WTC11 (cell line): ENCODE data around the gene PRKCG. TPM values are rescaled to one million over a fixed set of nuclear protein-coding genes. Genes with fewer than 3 reads are reported as not detected.

ENCODE experiments used
- ATAC-seq: fragments of 200-7000 bp; cut with Tn5 transposase; 2 replicates; pipeline ENCODE4 v1.10.0; 2021; ENCODE audit warnings: mild to moderate bottlenecking, moderate library complexity
- CTCF ChIA-PET: fragments of 300-600 bp; sonication (Branson Sonifier 250); formaldehyde crosslinking; loops from one replicate; lab custom pipeline; 2021; ENCODE audit warnings: antibody characterized with exemption; lab: Charles Lee
- POLR2A ChIA-PET: fragments of 350-600 bp; sonication (Branson Sonifier 250); formaldehyde crosslinking; loops from one replicate; lab custom pipeline; 2021; ENCODE audit warnings: antibody characterized with exemption; lab: Charles Lee
- DNase-seq: peaks from one replicate; pipeline ENCODE4 v3.0.0; 2021; ENCODE audit warnings: low spot score
- H3K27ac Mint-ChIP-seq: 2 replicates; pipeline ENCODE4 v1.8.0; 2021; ENCODE audit warnings: mixed read lengths
- H3K27me3 Mint-ChIP-seq: 2 replicates; pipeline ENCODE4 v1.8.0; 2021; ENCODE audit warnings: low read depth, mild to moderate bottlenecking, moderate library complexity, mixed read lengths
- H3K36me3 Mint-ChIP-seq: 2 replicates; pipeline ENCODE4 v1.8.0; 2021; ENCODE audit warnings: mixed read lengths
- H3K4me1 Mint-ChIP-seq: 2 replicates; pipeline ENCODE4 v1.8.0; 2022; ENCODE audit warnings: mixed read lengths
- H3K4me3 Mint-ChIP-seq: 2 replicates; pipeline ENCODE4 v1.8.0; 2021; ENCODE audit warnings: mild to moderate bottlenecking, moderate library complexity, mixed read lengths
- H3K9me3 Mint-ChIP-seq: 2 replicates; pipeline ENCODE4 v1.8.0; 2021; ENCODE audit warnings: mixed read lengths
- CREB1 ChIP-seq: sonication (generic); formaldehyde crosslinking; IDR thresholded peaks from 2 replicates; pipeline ENCODE4 v1.8.0; 2023; ENCODE audit warnings: mild to moderate bottlenecking, missing genetic modification reagents
- E2F4 ChIP-seq: sonication (generic); formaldehyde crosslinking; IDR thresholded peaks from 2 replicates; pipeline ENCODE4 v1.8.1; 2022; ENCODE audit warnings: low read depth, mild to moderate bottlenecking, moderate library complexity, missing genetic modification reagents, borderline replicate concordance
- EMX1 ChIP-seq: fragments of 250-450 bp; sonication (Bioruptor Pico); IDR thresholded peaks from 2 replicates; pipeline ENCODE4 v1.8.0; 2021; ENCODE audit warnings: mild to moderate bottlenecking
- ETV6 ChIP-seq: sonication (generic); formaldehyde crosslinking; IDR thresholded peaks from 2 replicates; pipeline ENCODE4 v1.8.1; 2022; ENCODE audit warnings: mild to moderate bottlenecking, missing genetic modification reagents
- FOXK1 ChIP-seq: sonication (generic); formaldehyde crosslinking; IDR thresholded peaks from 2 replicates; pipeline ENCODE4 v1.8.0; 2022; ENCODE audit warnings: mild to moderate bottlenecking, moderate library complexity, missing genetic modification reagents
- FOXP4 ChIP-seq: sonication (generic); formaldehyde crosslinking; IDR thresholded peaks from 2 replicates; pipeline ENCODE4 v1.8.0; 2022; ENCODE audit warnings: mild to moderate bottlenecking, missing genetic modification reagents
- HMGXB4 ChIP-seq: sonication (generic); formaldehyde crosslinking; IDR thresholded peaks from 2 replicates; pipeline ENCODE4 v1.8.1; 2023; ENCODE audit warnings: mild to moderate bottlenecking, moderate library complexity, missing genetic modification reagents
- JUN ChIP-seq: sonication (generic); formaldehyde crosslinking; IDR thresholded peaks from 2 replicates; pipeline ENCODE4 v1.8.0; 2023; ENCODE audit warnings: mild to moderate bottlenecking, missing genetic modification reagents
- KAT7 ChIP-seq: sonication (generic); formaldehyde crosslinking; IDR thresholded peaks from 2 replicates; pipeline ENCODE4 v1.8.1; 2023; ENCODE audit warnings: missing genetic modification reagents, mild to moderate bottlenecking, borderline replicate concordance
- NR2C2 ChIP-seq: sonication (generic); formaldehyde crosslinking; IDR thresholded peaks from 2 replicates; pipeline ENCODE4 v1.8.0; 2022; ENCODE audit warnings: mild to moderate bottlenecking, missing genetic modification reagents
- NR3C1 ChIP-seq: sonication (generic); formaldehyde crosslinking; conservative IDR thresholded peaks from 2 replicates; pipeline ENCODE4 v1.8.1; 2023; ENCODE audit warnings: low read depth, mild to moderate bottlenecking, missing genetic modification reagents
- OVOL2 ChIP-seq: fragments of 250-450 bp; sonication (Bioruptor Pico); IDR thresholded peaks from 2 replicates; pipeline ENCODE4 v1.9.0; 2021; ENCODE audit warnings: mild to moderate bottlenecking, borderline replicate concordance
- PRRX2 ChIP-seq: fragments of 250-450 bp; sonication (Bioruptor Pico); IDR thresholded peaks from 2 replicates; pipeline ENCODE4 v1.8.0; 2021; ENCODE audit warnings: mild to moderate bottlenecking
- RELA ChIP-seq: sonication (generic); formaldehyde crosslinking; IDR thresholded peaks from 2 replicates; pipeline ENCODE4 v1.8.1; 2022; ENCODE audit warnings: missing genetic modification reagents, mild to moderate bottlenecking, borderline replicate concordance
- SMAD4 ChIP-seq: sonication (generic); formaldehyde crosslinking; IDR thresholded peaks from 2 replicates; pipeline ENCODE4 v1.8.0; 2022; ENCODE audit warnings: mild to moderate bottlenecking, missing genetic modification reagents
- SOX15 ChIP-seq: fragments of 250-450 bp; sonication (Bioruptor Pico); IDR thresholded peaks from 2 replicates; pipeline ENCODE4 v1.9.0; 2021; ENCODE audit warnings: mild to moderate bottlenecking
- TCF7 ChIP-seq: sonication (generic); formaldehyde crosslinking; IDR thresholded peaks from 2 replicates; pipeline ENCODE4 v1.8.0; 2022; ENCODE audit warnings: mild to moderate bottlenecking, low read depth, missing genetic modification reagents, moderate library complexity
- TEAD1 ChIP-seq: sonication (generic); formaldehyde crosslinking; IDR thresholded peaks from 2 replicates; pipeline ENCODE4 v1.8.0; 2022; ENCODE audit warnings: mild to moderate bottlenecking, missing genetic modification reagents
- TEAD4 ChIP-seq: sonication (generic); formaldehyde crosslinking; IDR thresholded peaks from 2 replicates; pipeline ENCODE4 v1.8.0; 2022; ENCODE audit warnings: mild to moderate bottlenecking, missing genetic modification reagents
- TP53 ChIP-seq: sonication (generic); formaldehyde crosslinking; IDR thresholded peaks from 2 replicates; pipeline ENCODE4 v1.8.1; 2023; ENCODE audit warnings: mild to moderate bottlenecking, missing genetic modification reagents
- ZNF232 ChIP-seq: sonication (generic); formaldehyde crosslinking; IDR thresholded peaks from 2 replicates; pipeline ENCODE4 v1.8.0; 2022; ENCODE audit warnings: mild to moderate bottlenecking, missing genetic modification reagents
- ZSCAN18 ChIP-seq: fragments of 250-450 bp; sonication (Bioruptor Pico); IDR thresholded peaks from 2 replicates; pipeline ENCODE4 v2.1.2; 2022; ENCODE audit warnings: mild to moderate bottlenecking, moderate library complexity
- total RNA-seq: library from RNA; stranded (reverse); gene quantifications from 3 replicates; pipeline ENCODE4 v1.2.3, GENCODE V29; 2021
- TF ChIP-seq, protein P1 (sequence below): sonication (generic); formaldehyde crosslinking; IDR thresholded peaks from 2 replicates; pipeline ENCODE4 v1.8.0; 2022; ENCODE audit warnings: mild to moderate bottlenecking, missing genetic modification reagents

Gene PRKCG
- total RNA-seq, 1 experiment from 2014 or later = 23.0 TPM

- Mint-ChIP-seq H3K4me3 (no peak overlapping the region), H3K4me1 (peaks cover 6% of the 10 kb centered on the region), H3K27ac (peak overlapping the region; percentile 7), H3K9me3 (peaks cover 7% of the 10 kb centered on the region; the same call in 1 of the 2 replicates), H3K36me3 (peaks cover 57% of the 10 kb centered on the region), H3K27me3 (no peaks in the 10 kb centered on the region)
- POLR2A ChIA-PET = interaction anchor here (1.0 to 1.5 kb wide), 3 partner anchors 14 to 20 kb away, joined by 3 to 6 read pairs (median 3); no protein-coding TSS in a partner anchor
- TF ChIP-seq E2F4 = no peak
- TF ChIP-seq FOXP4 (CRISPR knock-in tag) = 0 out of 2 replicates have a peak, but pooled peaks have one; percentile 19
- no peak for TF ChIP-seq TCF7 (CRISPR knock-in tag)
- TF ChIP-seq NR2C2 = no peak
- TF ChIP-seq, protein P1, sequence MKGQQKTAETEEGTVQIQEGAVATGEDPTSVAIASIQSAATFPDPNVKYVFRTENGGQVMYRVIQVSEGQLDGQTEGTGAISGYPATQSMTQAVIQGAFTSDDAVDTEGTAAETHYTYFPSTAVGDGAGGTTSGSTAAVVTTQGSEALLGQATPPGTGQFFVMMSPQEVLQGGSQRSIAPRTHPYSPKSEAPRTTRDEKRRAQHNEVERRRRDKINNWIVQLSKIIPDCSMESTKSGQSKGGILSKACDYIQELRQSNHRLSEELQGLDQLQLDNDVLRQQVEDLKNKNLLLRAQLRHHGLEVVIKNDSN (CRISPR knock-in tag) = peak; percentile 38; the same call in 1 of the 2 replicates
- no peak for TF ChIP-seq HMGXB4 (CRISPR knock-in tag)
- TF ChIP-seq ETV6 (CRISPR knock-in tag) = 0 out of 2 replicates have a peak, but pooled peaks have one; percentile 43
- TF ChIP-seq CREB1 = no peak
- TF ChIP-seq ZNF232 (CRISPR knock-in tag) = peak; percentile 90; the same call in 1 of the 2 replicates
- peak; percentile 69; the same call in 1 of the 2 replicates for TF ChIP-seq TEAD1 (CRISPR knock-in tag)
- peak; percentile 30; the same call in 1 of the 2 replicates for TF ChIP-seq FOXK1 (CRISPR knock-in tag)
- no peak for TF ChIP-seq NR3C1 (CRISPR knock-in tag)
- TF ChIP-seq SMAD4 (CRISPR knock-in tag) = 0 out of 2 replicates have a peak, but pooled peaks have one; percentile 19
- peak; percentile 71; the same call in 1 of the 2 replicates for TF ChIP-seq TP53 (CRISPR knock-in tag)
- no peak for TF ChIP-seq JUN (CRISPR knock-in tag)
- no peak for TF ChIP-seq ZSCAN18 (CRISPR knock-in tag)
- TF ChIP-seq TEAD4 (CRISPR knock-in tag) = 0 out of 2 replicates have a peak, but pooled peaks have one; percentile 30
- CTCF ChIA-PET = interaction anchor here (0.7 to 2.8 kb wide), 7 partner anchors 15 to 135 kb away, joined by 3 to 42 read pairs (median 4); no protein-coding TSS in a partner anchor
- ATAC-seq (peak; percentile 94), DNase-seq (peak; percentile 88)
These were observed 45.7 kb downstream of the PRKCG start for GRCh38 chr19:53927739-53928138.

- CTCF ChIA-PET = interaction anchor here (0.7 to 3.7 kb wide), 6 partner anchors 11 to 143 kb away, joined by 3 to 42 read pairs (median 6); no protein-coding TSS in a partner anchor
- H3K4me1 Mint-ChIP-seq = peaks cover 7% of the 10 kb centered on the region
- TF ChIP-seq KAT7 (CRISPR knock-in tag) (no peak), E2F4 (no peak), PRRX2 (CRISPR knock-in tag) (no peak), RELA (CRISPR knock-in tag) (no peak), JUN (CRISPR knock-in tag) (no peak), OVOL2 (CRISPR knock-in tag) (no peak), SOX15 (no peak), EMX1 (CRISPR knock-in tag) (no peak)
- no peak overlapping the region for H3K4me3 Mint-ChIP-seq
- 0 out of 2 replicates have a peak overlapping the region, but pooled peaks have one; percentile 28 for H3K27ac Mint-ChIP-seq
- H3K27me3 Mint-ChIP-seq = no peaks in the 10 kb centered on the region; the same call in 1 of the 2 replicates
- H3K9me3 Mint-ChIP-seq = peaks cover 4% of the 10 kb centered on the region; the same call in 1 of the 2 replicates
- ATAC-seq (peak; percentile 67; the same call in 1 of the 2 replicates), DNase-seq (no peak)
- POLR2A ChIA-PET = interaction anchor here (0.6 to 0.7 kb wide), 2 partner anchors 46 to 57 kb away, joined by 3 to 4 read pairs; no protein-coding TSS in a partner anchor
- H3K36me3 Mint-ChIP-seq = peaks cover 45% of the 10 kb centered on the region
These were observed 54.0 kb downstream of the PRKCG start for GRCh38 chr19:53936029-53936428.
